HepG2 (cell line): ENCODE measurements around the gene BARHL2. TPM values are rescaled to one million over a fixed set of nuclear protein-coding genes. Genes with fewer than 3 reads are reported as not detected.

Experiments
- ATAC-seq: fragments of 200-7000 bp; cut with Tn5 transposase; 3 replicates; pipeline ENCODE4 v1.9.1; 2020; ENCODE audit warnings: mild to moderate bottlenecking, moderate library complexity
- BruUV-seq: library from RNA; stranded (reverse); fragments of 400-500 nt; replicated peaks from 2 replicates; lab custom pipeline; 2021; lab: Mats Ljungman, UMichigan
- CTCF ChIA-PET: fragments of 300-600 bp; formaldehyde crosslinking; extraction: SDS; loops from one replicate; lab custom pipeline; 2021; ENCODE audit warnings: low total read pairs, inconsistent platforms, low intra/inter-chr PET ratio; lab: Yijun Ruan, JAX
- POLR2A ChIA-PET: fragments of 350-600 bp; sonication (Branson Sonifier 250); formaldehyde crosslinking; loops from one replicate; lab custom pipeline; 2020; ENCODE audit warnings: antibody characterized with exemption, inconsistent platforms; lab: Yijun Ruan, JAX
- DNase-seq: peaks from one replicate; pipeline ENCODE4 v3.0.0-alpha.2; 2015; ENCODE audit warnings: low spot score
- FAIRE-seq: peaks from 3 replicates; lab custom pipeline; 2011; peaks lifted over from hg19 to GRCh38; lab: Jason Lieb, UNC
- H2AFZ ChIP-seq: one replicate; pipeline ENCODE4 v1.6.1; 2011; ENCODE audit warnings: low read length, inconsistent platforms
- H3K27ac ChIP-seq: fragments of 300-600 bp; 3 replicates; pipeline ENCODE4 v1.8.0; 2011; ENCODE audit warnings: mixed run types, mild to moderate bottlenecking, mixed read lengths, low read length, inconsistent platforms; ENCODE audit not compliant: insufficient read depth; ENCODE audit errors: extremely low read length
- H3K27me3 ChIP-seq, 2 experiments: fragments of 200-600 bp in 1 of 2; 2 replicates in 1 of 2; 3 replicates in 1 of 2; pipeline versions ENCODE4 v1.6.0 to v1.8.0; 2011; ENCODE audit warnings: low read length in 2 of 2, mild to moderate bottlenecking in 2 of 2, moderate library complexity in 2 of 2, inconsistent platforms in 1 of 2; ENCODE audit not compliant: insufficient read depth in 2 of 2, control insufficient read depth in 1 of 2
- H3K36me3 ChIP-seq, 2 experiments: fragments of 200-600 bp in 1 of 2; replicated peaks in 1 of 2; 2 replicates in 1 of 2; 3 replicates in 1 of 2; pipeline versions ENCODE4 v1.5.1 to v1.8.0; 2011; ENCODE audit warnings: low read length in 2 of 2, inconsistent platforms in 1 of 2; ENCODE audit not compliant: insufficient read depth in 2 of 2, control insufficient read depth in 1 of 2
- H3K4me1 ChIP-seq: 2 replicates; pipeline ENCODE4 v1.5.1; 2012; ENCODE audit warnings: low read length, inconsistent platforms; ENCODE audit not compliant: insufficient read depth
- H3K4me2 ChIP-seq: 2 replicates; pipeline ENCODE4 v1.6.0; 2011; ENCODE audit warnings: low read depth, low read length, inconsistent platforms
- H3K4me3 ChIP-seq, 3 experiments: fragments of 200-600 bp in 1 of 3; sonication (generic), shearing (Covaris generic) in 1 of 3; replicated peaks in 1 of 3; 2 replicates each; pipeline ENCODE4 v1.5.1; 2011 to 2016; ENCODE audit warnings: low read length in 3 of 3, inconsistent platforms in 2 of 3, low read depth in 2 of 3, mild to moderate bottlenecking in 2 of 3, control low read depth in 1 of 3, mixed read lengths in 1 of 3; ENCODE audit not compliant: insufficient read depth in 1 of 3
- H3K79me2 ChIP-seq: one replicate; pipeline ENCODE4 v1.6.1; 2011; ENCODE audit warnings: low read length, inconsistent platforms; ENCODE audit not compliant: insufficient read depth
- H3K9ac ChIP-seq: 2 replicates; pipeline ENCODE4 v1.6.0; 2011; ENCODE audit warnings: mild to moderate bottlenecking, low read depth, low read length, inconsistent platforms; ENCODE audit not compliant: insufficient read depth
- H3K9me3 ChIP-seq: 2 replicates; pipeline ENCODE4 v1.5.1; 2012; ENCODE audit warnings: mild to moderate bottlenecking, low read length
- H4K20me1 ChIP-seq: 2 replicates; pipeline ENCODE4 v1.6.0; 2011; ENCODE audit warnings: inconsistent platforms, mild to moderate bottlenecking, low read length, moderate library complexity; ENCODE audit not compliant: insufficient read depth
- EEA1 ChIP-seq: sonication (generic); formaldehyde crosslinking; IDR thresholded peaks from 2 replicates; pipeline ENCODE4 v1.5.1; 2020; ENCODE audit warnings: mild to moderate bottlenecking, missing genetic modification reagents, borderline replicate concordance
- FOXC1 ChIP-seq: sonication (generic); formaldehyde crosslinking; IDR thresholded peaks from 2 replicates; pipeline ENCODE4 v1.8.0; 2022; ENCODE audit warnings: mild to moderate bottlenecking, missing genetic modification reagents, borderline replicate concordance
- MIER2 ChIP-seq: IDR thresholded peaks from 2 replicates; pipeline ENCODE4 v1.6.1; 2016; ENCODE audit warnings: missing biosample characterization, missing genetic modification reagents
- NR1H2 ChIP-seq: sonication (generic); formaldehyde crosslinking; IDR thresholded peaks from 2 replicates; pipeline ENCODE4 v1.8.1; 2022; ENCODE audit warnings: low read depth, missing genetic modification reagents, borderline replicate concordance
- PHF20 ChIP-seq: sonication (generic); formaldehyde crosslinking; IDR thresholded peaks from 2 replicates; pipeline ENCODE4 v1.5.0; 2020; ENCODE audit warnings: mild to moderate bottlenecking, missing genetic modification reagents
- TBL1XR1 ChIP-seq: fragments of 150-350 bp; IDR thresholded peaks from 2 replicates; pipeline ENCODE4 v1.6.1; 2014; ENCODE audit warnings: borderline replicate concordance, low read length; ENCODE audit not compliant: partially characterized antibody
- YEATS4 ChIP-seq: sonication (generic); formaldehyde crosslinking; IDR thresholded peaks from 2 replicates; pipeline ENCODE4 v1.4.0; 2020; ENCODE audit warnings: missing genetic modification reagents, borderline replicate concordance
- ZBTB40 ChIP-seq, 2 experiments: fragments of 450-650 bp in 1 of 2; sonication (generic) in 1 of 2; formaldehyde crosslinking in 1 of 2; IDR thresholded peaks; 2 replicates each; pipeline versions ENCODE4 v1.6.1 to v1.8.0; 2016 to 2022; ENCODE audit warnings: antibody characterized with exemption in 1 of 2, mild to moderate bottlenecking in 1 of 2, missing genetic modification reagents in 1 of 2
- ZBTB8A ChIP-seq: sonication (generic); formaldehyde crosslinking; IDR thresholded peaks from 2 replicates; pipeline ENCODE4 v1.4.0; 2020; ENCODE audit warnings: mild to moderate bottlenecking, low read depth, missing genetic modification reagents, borderline replicate concordance
- ZNF256 ChIP-seq: sonication (generic); formaldehyde crosslinking; conservative IDR thresholded peaks from 2 replicates; pipeline ENCODE4 v1.4.0; 2020; ENCODE audit warnings: missing genetic modification reagents
- ZNF34 ChIP-seq: sonication (generic); formaldehyde crosslinking; IDR thresholded peaks from 2 replicates; pipeline ENCODE4 v1.4.0; 2020; ENCODE audit warnings: mild to moderate bottlenecking, missing genetic modification reagents, borderline replicate concordance
- ZNF362 ChIP-seq: sonication (generic); formaldehyde crosslinking; IDR thresholded peaks from 2 replicates; pipeline ENCODE4 v1.4.0; 2020; ENCODE audit warnings: missing genetic modification reagents, mild to moderate bottlenecking, borderline replicate concordance
- ZSCAN22 ChIP-seq: sonication (generic); formaldehyde crosslinking; IDR thresholded peaks from 2 replicates; pipeline ENCODE4 v1.4.0; 2020; ENCODE audit warnings: mild to moderate bottlenecking, missing genetic modification reagents
- WGBS: methylation state at CpG from one replicate; pipeline ENCODE4 v1.1.6; 2017; ENCODE audit warnings: low lambda C conversion rate; 5-methylcytosine and 5-hydroxymethylcytosine counted together
- in situ Hi-C: cut with HindIII; loops from 2 replicates; pipeline ENCODE4 v1.10.0; 2017; ENCODE audit warnings: low pct_unique_long_range_greater_than_20kb; ENCODE audit not compliant: extremely low pct_ligation_motif_present
- intact Hi-C: fragments of 100-400 bp; cut with micrococcal nuclease; formaldehyde crosslinking; loops from one replicate; pipeline ENCODE4 v1.10.0; 2022; ENCODE audit not compliant: unreplicated experiment
- polyA plus RNA-seq, 8 experiments: library from polyadenylated mRNA; depleted of rRNA in 3 of 8; stranded (reverse) in 7 of 8; unstranded in 1 of 8; fragments of >200 nt; fragmentation: Illumina TruSeq in 4 of 8; extraction: Trizol in 4 of 8; gene quantifications; 2 replicates each; pipeline versions ENCODE4 v1.2.1 to v1.2.3, GENCODE V29; 2011 to 2016; ENCODE audit warnings: low read depth in 4 of 8, missing spikeins in 1 of 8, mixed read lengths in 1 of 8; ENCODE audit not compliant: insufficient read depth in 1 of 8
- total RNA-seq, 5 experiments: library from RNA; depleted of rRNA; stranded (reverse); fragments of >200 nt; fragmentation: Illumina TruSeq; extraction: Trizol; gene quantifications; 2 replicates each; pipeline ENCODE4 v1.2.3, GENCODE V29; 2016; ENCODE audit warnings: low read depth in 1 of 5

The BARHL2 gene
- total and polyA plus RNA-seq, 2 of the 13 experiments (the other 11 are each of a cell fraction or from before 2014, with no cell fraction given), result not detected

GRCh38 chr1:90714521-90714951, 2.6 kb downstream of the BARHL2 start:
- no peak overlapping the region for H3K27ac ChIP-seq
- no peaks in the 10 kb centered on the region for H3K36me3 ChIP-seq
- H3K4me2 ChIP-seq, result no peak overlapping the region
- H3K4me3 ChIP-seq, result no peak overlapping the region
- peaks cover 14 to 60% of the 10 kb centered on the region in 2 experiments for H3K27me3 ChIP-seq
- no peaks in the 10 kb centered on the region for H4K20me1 ChIP-seq
- in situ Hi-C loops (no loop called here), intact Hi-C loops (no loop called here)
- no peak overlapping the region for H3K9ac ChIP-seq
- CTCF ChIA-PET, result no interaction called here
- FAIRE-seq, result no peak
- ATAC-seq, result no peak
- H3K79me2 ChIP-seq, result no peaks in the 10 kb centered on the region
- no peaks in the 10 kb centered on the region for H3K4me1 ChIP-seq
- BruUV-seq, result no TSS peak
- 6% methylated on average over 9 of the region's 14 CpGs for WGBS
- H3K9me3 ChIP-seq, result no peaks in the 10 kb centered on the region
- POLR2A ChIA-PET, result no interaction called here
- no peak for DNase-seq
- no peak overlapping the region for H2AFZ ChIP-seq
- TF ChIP-seq ZBTB8A (CRISPR knock-in tag), result no peak
- TF ChIP-seq YEATS4 (CRISPR knock-in tag), result no peak
- no peak for TF ChIP-seq ZBTB40 (IDR thresholded peaks at IDR 0.05)
- no peak for TF ChIP-seq ZBTB40 (CRISPR knock-in tag; IDR thresholded peaks at IDR 0.05)
- no peak for TF ChIP-seq EEA1 (CRISPR knock-in tag)
- no peak for TF ChIP-seq PHF20 (CRISPR knock-in tag)
- no peak for TF ChIP-seq ZNF34 (CRISPR knock-in tag)
- TF ChIP-seq ZNF256, result no peak
- TF ChIP-seq ZNF362 (CRISPR knock-in tag), result no peak
- no peak for TF ChIP-seq TBL1XR1
- no peak for TF ChIP-seq FOXC1
- TF ChIP-seq ZSCAN22 (CRISPR knock-in tag), result no peak
- no peak for TF ChIP-seq NR1H2 (CRISPR knock-in tag)
- no peak for TF ChIP-seq MIER2
